Upper lobe of right lung (tissue), 1 donor: ENCODE measurements around the gene PRR5. TPM values are rescaled to one million over a fixed set of nuclear protein-coding genes. Genes with fewer than 3 reads are reported as not detected.

Experiments used
- ATAC-seq: fragments of 200-7000 bp; cut with Tn5 transposase; one replicate; pipeline ENCODE4 v1.9.1; 2020; ENCODE audit warnings: mild to moderate bottlenecking, moderate library complexity
- DNase-seq: peaks from one replicate; pipeline ENCODE4 v3.0.0-alpha.2; 2020
- H3K27ac ChIP-seq: fragments of 200-600 bp; one replicate; pipeline ENCODE4 v1.8.0; 2022
- H3K27me3 ChIP-seq: fragments of 200-600 bp; one replicate; pipeline ENCODE4 v1.8.0; 2022; ENCODE audit warnings: mild to moderate bottlenecking
- H3K36me3 ChIP-seq: fragments of 200-600 bp; one replicate; pipeline ENCODE4 v1.8.0; 2022
- H3K4me1 ChIP-seq: fragments of 200-600 bp; one replicate; pipeline ENCODE4 v1.8.0; 2022
- H3K4me3 ChIP-seq: fragments of 200-600 bp; one replicate; pipeline ENCODE4 v1.8.0; 2022; ENCODE audit warnings: mild to moderate bottlenecking
- H3K9me3 ChIP-seq: fragments of 200-600 bp; one replicate; pipeline ENCODE4 v1.8.0; 2022
- intact Hi-C: fragments of 100-400 bp; cut with DNase I; formaldehyde crosslinking; loops from one replicate; pipeline ENCODE4 v1.11.0; 2022
- total RNA-seq: library from RNA; stranded (reverse); fragmentation: NEBNext Ultra II Directional; extraction: Animal tissue kit (Norgen Biotek cat#: 25700); gene quantifications from one replicate; pipeline ENCODE4 v1.2.1, GENCODE V29; 2021
- TF ChIP-seq, protein P1 (sequence below): fragments of 200-600 bp; IDR thresholded peaks from one replicate; pipeline ENCODE4 v1.8.0; 2022; ENCODE audit warnings: antibody characterized with exemption
- donor health status: DM: no; HTN: yes; CAD: no; lungs with severe emphysema.

PRR5 gene
- total RNA-seq, 1 donor from 2014 or later = 13.6 TPM

DNA sequence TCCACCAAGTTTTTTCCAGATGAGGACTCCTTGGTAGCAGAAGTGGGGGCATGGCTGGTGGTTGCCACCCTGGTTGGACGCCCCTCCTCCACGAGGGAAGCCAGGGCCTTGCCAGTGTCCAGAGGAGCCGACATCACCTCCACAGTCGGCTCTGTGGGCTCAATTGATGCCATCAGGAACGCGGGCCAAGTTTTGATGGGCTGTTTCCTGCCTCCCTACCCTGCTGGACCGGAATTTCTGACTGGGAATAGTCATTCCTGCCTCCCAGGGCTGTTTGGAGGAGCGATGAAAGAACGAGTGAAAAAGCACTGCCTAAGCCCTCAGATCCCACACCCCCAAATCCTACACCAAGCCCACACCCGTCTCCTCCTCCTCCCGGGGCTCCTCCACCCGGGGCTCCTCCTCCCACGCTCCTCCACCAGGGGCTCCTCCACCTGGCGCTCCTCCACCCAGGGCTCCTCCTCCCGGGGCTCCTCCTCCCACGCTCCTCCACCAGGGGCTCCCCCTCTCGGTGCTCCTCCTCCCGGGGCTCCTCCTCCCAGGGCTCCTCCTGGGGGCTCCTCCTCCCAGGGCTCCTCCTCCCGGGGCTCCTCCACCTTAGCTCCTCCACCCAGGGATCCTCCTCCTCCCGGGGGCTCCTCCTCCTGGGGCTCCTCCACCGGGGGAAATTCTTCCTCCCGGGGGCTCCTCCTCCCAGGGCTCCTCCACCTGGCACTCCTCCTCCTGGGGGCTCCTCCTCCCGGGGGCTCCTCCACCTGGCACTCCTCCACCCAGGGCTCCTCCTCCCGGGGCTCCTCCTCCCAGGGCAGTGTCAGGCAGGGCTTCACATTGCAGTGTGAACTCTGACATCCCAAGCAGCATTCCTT is 10.0 kb upstream of the PRR5 start:
- intact Hi-C loops = no loop called here
- H3K4me1 ChIP-seq = no peaks in the 10 kb centered on the region
- TF ChIP-seq, protein P1, sequence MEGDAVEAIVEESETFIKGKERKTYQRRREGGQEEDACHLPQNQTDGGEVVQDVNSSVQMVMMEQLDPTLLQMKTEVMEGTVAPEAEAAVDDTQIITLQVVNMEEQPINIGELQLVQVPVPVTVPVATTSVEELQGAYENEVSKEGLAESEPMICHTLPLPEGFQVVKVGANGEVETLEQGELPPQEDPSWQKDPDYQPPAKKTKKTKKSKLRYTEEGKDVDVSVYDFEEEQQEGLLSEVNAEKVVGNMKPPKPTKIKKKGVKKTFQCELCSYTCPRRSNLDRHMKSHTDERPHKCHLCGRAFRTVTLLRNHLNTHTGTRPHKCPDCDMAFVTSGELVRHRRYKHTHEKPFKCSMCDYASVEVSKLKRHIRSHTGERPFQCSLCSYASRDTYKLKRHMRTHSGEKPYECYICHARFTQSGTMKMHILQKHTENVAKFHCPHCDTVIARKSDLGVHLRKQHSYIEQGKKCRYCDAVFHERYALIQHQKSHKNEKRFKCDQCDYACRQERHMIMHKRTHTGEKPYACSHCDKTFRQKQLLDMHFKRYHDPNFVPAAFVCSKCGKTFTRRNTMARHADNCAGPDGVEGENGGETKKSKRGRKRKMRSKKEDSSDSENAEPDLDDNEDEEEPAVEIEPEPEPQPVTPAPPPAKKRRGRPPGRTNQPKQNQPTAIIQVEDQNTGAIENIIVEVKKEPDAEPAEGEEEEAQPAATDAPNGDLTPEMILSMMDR = no peak
- H3K9me3 ChIP-seq = no peaks in the 10 kb centered on the region
- H3K27me3 ChIP-seq = no peaks in the 10 kb centered on the region
- DNase-seq (peak; percentile 58), ATAC-seq (peak; percentile 33)
- H3K27ac ChIP-seq = no peak overlapping the region
- H3K36me3 ChIP-seq = no peaks in the 10 kb centered on the region
- no peak overlapping the region for H3K4me3 ChIP-seq

DNA sequence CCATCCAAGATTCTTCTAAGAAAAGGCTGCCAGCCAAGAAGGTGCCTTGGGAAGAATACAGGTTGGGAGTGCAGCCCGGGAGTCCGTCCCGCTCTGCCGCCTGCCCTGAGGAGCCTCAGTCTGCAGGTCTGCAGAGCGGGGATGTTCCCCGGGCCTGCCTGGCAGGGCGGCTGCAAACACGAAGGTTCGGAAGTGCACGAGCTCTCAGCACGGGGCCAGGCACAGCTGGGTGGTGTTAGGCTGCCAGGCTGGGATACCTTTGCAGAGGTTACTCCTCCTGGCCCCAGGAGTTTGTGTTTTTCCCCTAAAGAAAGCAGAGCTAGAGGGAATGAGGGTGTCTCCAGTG is 9.4 kb upstream of the PRR5 start:
- H3K27me3 ChIP-seq = no peaks in the 10 kb centered on the region
- intact Hi-C loops = no loop called here
- ATAC-seq = no peak

DNA sequence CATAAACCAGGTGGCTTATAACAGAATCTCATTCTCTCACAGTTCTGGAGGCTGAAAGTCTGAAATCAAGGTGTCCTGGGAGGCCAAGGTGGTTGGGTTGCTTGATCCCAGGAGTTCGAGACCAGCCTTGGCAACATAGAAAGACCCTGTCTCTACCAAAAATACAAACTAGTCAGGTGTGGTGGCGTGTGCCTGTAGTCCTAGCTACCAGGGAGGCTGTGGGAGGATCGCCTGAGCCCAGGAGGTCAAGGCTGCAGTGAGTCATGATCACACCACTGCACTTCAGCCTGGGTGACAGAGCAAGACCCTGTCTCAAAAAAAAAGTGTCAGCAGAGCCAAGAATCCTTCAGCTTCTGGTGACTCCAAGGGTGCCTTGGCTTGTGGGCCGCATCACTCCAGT is 8.9 kb upstream of the PRR5 start:
- H3K4me3 ChIP-seq = no peak overlapping the region
- DNase-seq (no peak), ATAC-seq (no peak)
- no peaks in the 10 kb centered on the region for H3K36me3 ChIP-seq
- peaks cover 8% of the 10 kb centered on the region for H3K4me1 ChIP-seq
- TF ChIP-seq, protein P1 = no peak
- no peak overlapping the region for H3K27ac ChIP-seq
- intact Hi-C loops = no loop called here
- H3K27me3 ChIP-seq = no peaks in the 10 kb centered on the region
- H3K9me3 ChIP-seq = no peaks in the 10 kb centered on the region

More for the DNA sequence above, 9.4 kb upstream of the PRR5 start:
- Histone ChIP-seq H3K4me3 (no peak overlapping the region), H3K36me3 (no peaks in the 10 kb centered on the region), H3K4me1 (peaks cover 3% of the 10 kb centered on the region), H3K27ac (no peak overlapping the region), H3K9me3 (no peaks in the 10 kb centered on the region)
- TF ChIP-seq, protein P1 = no peak
- DNase-seq = no peak

DNA sequence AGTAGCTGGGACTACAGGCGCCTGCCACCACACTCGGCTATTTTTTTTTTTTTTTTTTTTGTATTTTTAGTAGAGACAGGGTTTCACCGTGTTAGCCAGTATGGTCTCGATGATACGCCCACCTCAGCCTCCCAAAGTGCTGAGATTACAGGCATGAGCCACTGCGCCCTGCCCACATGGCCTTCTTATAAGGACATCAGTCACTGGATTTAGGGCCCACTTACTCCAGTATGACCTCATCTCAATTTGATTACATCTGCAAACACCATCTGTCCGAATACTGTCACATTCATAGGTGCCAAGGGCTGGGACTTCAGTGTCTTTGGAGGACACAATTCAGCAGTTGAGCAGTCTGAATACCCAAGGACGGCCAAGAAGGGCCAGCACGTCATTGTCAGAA is 8.2 kb upstream of the PRR5 start:
- TF ChIP-seq, protein P1 = no peak
- Histone ChIP-seq H3K4me3 (no peak overlapping the region), H3K4me1 (peaks cover 8% of the 10 kb centered on the region), H3K36me3 (no peaks in the 10 kb centered on the region), H3K27me3 (no peaks in the 10 kb centered on the region), H3K9me3 (no peaks in the 10 kb centered on the region), H3K27ac (no peak overlapping the region)
- ATAC-seq (no peak), DNase-seq (no peak)
- intact Hi-C loops = no loop called here

DNA sequence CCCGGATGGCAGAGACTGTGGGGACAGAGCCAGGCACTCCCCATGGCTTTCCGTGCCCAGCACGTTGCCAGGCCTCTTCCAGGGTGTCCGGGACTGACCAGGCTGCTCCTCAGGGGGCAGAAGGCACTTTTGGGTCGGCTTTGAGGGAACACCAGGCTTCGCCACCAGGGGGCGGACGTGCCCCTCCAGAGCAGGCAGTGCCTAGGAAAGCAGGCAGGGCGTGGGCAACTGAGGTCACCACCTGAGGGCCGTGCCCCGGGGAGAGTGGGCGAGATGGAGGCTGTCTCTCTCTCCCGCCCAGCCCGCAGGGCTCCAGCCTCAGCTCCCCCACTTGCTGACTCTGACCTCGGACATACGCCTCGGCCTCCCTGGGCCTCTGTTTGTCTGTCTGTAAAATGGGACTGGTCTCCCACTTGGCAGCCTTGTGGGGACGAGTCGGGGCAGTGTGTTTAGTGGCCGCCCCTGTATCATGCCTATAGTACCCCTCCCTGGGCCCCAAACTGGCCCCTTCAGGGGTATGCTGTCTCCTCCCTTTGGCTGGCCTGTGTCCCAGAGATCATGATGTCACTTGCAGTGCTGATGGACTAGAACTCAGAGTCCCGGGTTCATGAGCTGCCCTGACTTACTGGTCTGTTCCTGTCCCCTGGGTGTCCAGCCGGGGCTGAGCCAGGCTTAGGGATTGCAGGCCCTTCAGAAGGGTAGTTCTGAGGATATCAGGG is 4.4 kb upstream of the PRR5 start:
- no peaks in the 10 kb centered on the region for H3K27me3 ChIP-seq
- DNase-seq (peak; percentile 92), ATAC-seq (peak; percentile 75)
- H3K4me1 ChIP-seq = peaks cover 17% of the 10 kb centered on the region
- no peak overlapping the region for H3K27ac ChIP-seq
- intact Hi-C loops = loop anchor here (2.0 kb wide), 1 partner anchor 37 kb away; no protein-coding TSS in a partner anchor
- H3K4me3 ChIP-seq = no peak overlapping the region
- no peaks in the 10 kb centered on the region for H3K9me3 ChIP-seq
- no peaks in the 10 kb centered on the region for H3K36me3 ChIP-seq
- TF ChIP-seq, protein P1 = peak; percentile 97
